GM06990 (cell line): ENCODE measurements around the gene FITM2.
"Not testable (repeated sequence)": the region's sequence is repeated elsewhere in the genome, so short reads cannot be mapped to it uniquely, and the experiment has no call there.

Experiments
- DNase-seq: peaks from one replicate; pipeline ENCODE4 v3.0.0-alpha.2; 2011; ENCODE audit not compliant: insufficient read length; ENCODE audit errors: extremely low read depth
- H3K27me3 ChIP-seq: replicated peaks from 2 replicates; pipeline ENCODE4 v1.6.0; 2011; ENCODE audit warnings: low read length; ENCODE audit not compliant: control insufficient read depth, insufficient read depth
- H3K36me3 ChIP-seq: 2 replicates; pipeline ENCODE4 v1.5.1; 2011; ENCODE audit warnings: low read length; ENCODE audit not compliant: control insufficient read depth, insufficient read depth
- H3K4me3 ChIP-seq: replicated peaks from 2 replicates; pipeline ENCODE4 v1.5.1; 2011; ENCODE audit warnings: low read depth, mild to moderate bottlenecking, control low read depth, low read length
- CTCF ChIP-seq: IDR thresholded peaks from 2 replicates; pipeline ENCODE4 v1.5.1; 2011; ENCODE audit warnings: low read length, control low read depth, mild to moderate bottlenecking, inconsistent platforms; ENCODE audit not compliant: insufficient read depth, poor library complexity, severe bottlenecking

FITM2 gene

GRCh38 chr20:44302026-44302669, 8.9 kb downstream of the FITM2 start:
- Histone ChIP-seq H3K27me3 (no peaks in the 10 kb centered on the region), H3K36me3 (no peaks in the 10 kb centered on the region), H3K4me3 (no peak overlapping the region)
- DNase-seq: no peak
- no peak for TF ChIP-seq CTCF

- no peaks in the 10 kb centered on the region for H3K36me3 ChIP-seq
- H3K27me3 ChIP-seq: no peaks in the 10 kb centered on the region
- DNase-seq: no peak
- TF ChIP-seq CTCF: no peak
- no peak overlapping the region for H3K4me3 ChIP-seq
Observed at GRCh38 chr20:44301285-44301684, 9.7 kb downstream of the FITM2 start.

GRCh38 chr20:44299011-44299535, 11.9 kb downstream of the FITM2 start:
- DNase-seq, H3K36me3 ChIP-seq, H3K4me3 ChIP-seq, H3K27me3 ChIP-seq: not testable (repeated sequence)

GRCh38 chr20:44297721-44298120, 13.3 kb downstream of the FITM2 start:
- DNase-seq: no peak
- no peak overlapping the region for H3K4me3 ChIP-seq

GRCh38 chr20:44296011-44296410, 15.0 kb downstream of the FITM2 start:
- no peaks in the 10 kb centered on the region for H3K27me3 ChIP-seq
- TF ChIP-seq CTCF: no peak
- DNase-seq: no peak
- no peak overlapping the region for H3K4me3 ChIP-seq
- H3K36me3 ChIP-seq: no peaks in the 10 kb centered on the region

More at GRCh38 chr20:44297721-44298120, 13.3 kb downstream of the FITM2 start:
- H3K36me3 ChIP-seq: no peaks in the 10 kb centered on the region
- TF ChIP-seq CTCF: no peak
- no peaks in the 10 kb centered on the region for H3K27me3 ChIP-seq

GRCh38 chr20:44291754-44292153, 19.2 kb downstream of the FITM2 start:
- no peaks in the 10 kb centered on the region for H3K27me3 ChIP-seq
- no peak for DNase-seq
- no peaks in the 10 kb centered on the region for H3K36me3 ChIP-seq
- no peak overlapping the region for H3K4me3 ChIP-seq
- TF ChIP-seq CTCF: no peak
